CD14-positive monocyte (primary cell): Measurements from ENCODE around the gene NGFR. TPM values are rescaled to one million over a fixed set of nuclear protein-coding genes. Genes with fewer than 3 reads are reported as not detected.

ENCODE experiments used
- DNase-seq, 3 donors: peaks; one replicate each; pipeline ENCODE4 v3.0.0-alpha.2; 2011 to 2022
- H2AFZ ChIP-seq: 2 replicates; pipeline ENCODE4 v1.6.0; 2012; ENCODE audit warnings: mild to moderate bottlenecking, low read depth, low read length, inconsistent platforms; ENCODE audit not compliant: insufficient read depth, poor library complexity, severe bottlenecking
- H3K27ac ChIP-seq, 2 donors: 1 replicate in 1 of 2; 2 replicates in 1 of 2; pipeline ENCODE4 v1.5.1; 2012 to 2013; ENCODE audit warnings: low read length in 2 of 2, control low read depth in 1 of 2, inconsistent platforms in 1 of 2, low read depth in 1 of 2, mild to moderate bottlenecking in 1 of 2
- H3K27me3 ChIP-seq, 2 donors: one replicate each; pipeline versions ENCODE4 v1.6.0 to v1.6.1; 2011 to 2013; ENCODE audit warnings: low read length in 2 of 2; ENCODE audit not compliant: control insufficient read depth in 2 of 2, insufficient read depth in 2 of 2
- H3K36me3 ChIP-seq, 2 donors: replicated peaks in 1 of 2; 1 replicate in 1 of 2; 2 replicates in 1 of 2; pipeline versions ENCODE4 v1.5.1 to v1.6.1; 2012 to 2013; ENCODE audit warnings: low read length in 2 of 2, control low read depth in 1 of 2, inconsistent platforms in 1 of 2, mild to moderate bottlenecking in 1 of 2; ENCODE audit not compliant: insufficient read depth in 2 of 2, control insufficient read depth in 1 of 2
- H3K4me1 ChIP-seq, 2 donors: 1 replicate in 1 of 2; 2 replicates in 1 of 2; pipeline versions ENCODE4 v1.5.1 to v1.6.1; 2012 to 2013; ENCODE audit warnings: low read length in 2 of 2, control low read depth in 1 of 2, inconsistent platforms in 1 of 2, mild to moderate bottlenecking in 1 of 2, moderate library complexity in 1 of 2; ENCODE audit not compliant: insufficient read depth in 2 of 2, control insufficient read depth in 1 of 2
- H3K4me2 ChIP-seq: replicated peaks from 2 replicates; pipeline ENCODE3; 2012; ENCODE audit warnings: low read length, moderate library complexity, mild to moderate bottlenecking; ENCODE audit not compliant: poor library complexity, severe bottlenecking; ENCODE audit errors: extremely low read depth
- H3K4me3 ChIP-seq, 3 experiments: fragments of 200-600 bp in 1 of 3; sonication (generic) in 1 of 3; replicated peaks in 1 of 3; 1 replicate in 2 of 3; 2 replicates in 1 of 3; pipeline ENCODE4 v1.5.1; 2011 to 2013; ENCODE audit warnings: low read length in 3 of 3, mild to moderate bottlenecking in 3 of 3, control low read depth in 2 of 3, low read depth in 2 of 3, inconsistent platforms in 1 of 3, moderate library complexity in 1 of 3
- H3K79me2 ChIP-seq: 2 replicates; pipeline ENCODE4 v1.6.0; 2012; ENCODE audit warnings: mild to moderate bottlenecking, control low read depth, inconsistent platforms, low read length, moderate library complexity; ENCODE audit not compliant: insufficient read depth
- H3K9ac ChIP-seq: 2 replicates; pipeline ENCODE4 v1.6.0; 2017; ENCODE audit warnings: low read length, mild to moderate bottlenecking; ENCODE audit not compliant: insufficient read depth, poor library complexity, severe bottlenecking
- H3K9me3 ChIP-seq, 2 donors: replicated peaks in 1 of 2; 1 replicate in 1 of 2; 2 replicates in 1 of 2; pipeline versions ENCODE4 v1.5.1 to v1.6.1; 2012 to 2013; ENCODE audit warnings: low read length in 2 of 2, control low read depth in 1 of 2; ENCODE audit not compliant: control insufficient read depth in 1 of 2, insufficient read depth in 1 of 2
- H4K20me1 ChIP-seq: 2 replicates; pipeline ENCODE4 v1.6.0; 2012; ENCODE audit warnings: mild to moderate bottlenecking, low read length, control low read depth, moderate library complexity; ENCODE audit not compliant: insufficient read depth
- H3K27ac Mint-ChIP-seq, 7 donors: one replicate each; pipeline ENCODE4 v1.8.0; 2020; ENCODE audit warnings: mild to moderate bottlenecking in 7 of 7, mixed read lengths in 7 of 7, moderate library complexity in 6 of 7, inconsistent platforms in 2 of 7
- H3K27me3 Mint-ChIP-seq, 3 donors: one replicate each; pipeline ENCODE4 v1.8.0; 2021 to 2022; ENCODE audit warnings: low read depth in 3 of 3, mild to moderate bottlenecking in 3 of 3, mixed read lengths in 3 of 3, moderate library complexity in 3 of 3, inconsistent platforms in 1 of 3
- H3K36me3 Mint-ChIP-seq, 2 donors: one replicate each; pipeline ENCODE4 v1.8.0; 2020; ENCODE audit warnings: mixed read lengths in 2 of 2, inconsistent platforms in 1 of 2, mild to moderate bottlenecking in 1 of 2
- H3K4me1 Mint-ChIP-seq: one replicate; pipeline ENCODE4 v1.8.0; 2020; ENCODE audit warnings: mild to moderate bottlenecking, mixed read lengths
- H3K4me3 Mint-ChIP-seq, 2 donors: one replicate each; pipeline ENCODE4 v1.8.0; 2020; ENCODE audit warnings: mild to moderate bottlenecking in 2 of 2, mixed read lengths in 2 of 2, moderate library complexity in 1 of 2
- H3K9me3 Mint-ChIP-seq, 7 donors: one replicate each; pipeline ENCODE4 v1.8.0; 2020 to 2022; ENCODE audit warnings: mixed read lengths in 7 of 7, mild to moderate bottlenecking in 6 of 7, moderate library complexity in 6 of 7, inconsistent platforms in 2 of 7
- WGBS: methylation state at CpG from one replicate; pipeline ENCODE4 v1.1.5; 2013; ENCODE audit warnings: missing lambda C conversion rate; ENCODE audit not compliant: insufficient coverage; 5-methylcytosine and 5-hydroxymethylcytosine counted together
- intact Hi-C, 2 donors: fragments of 100-400 bp; cut with micrococcal nuclease; formaldehyde crosslinking; loops; one replicate each; pipeline versions ENCODE4 v1.15.0 to v1.15.1; 2023
- polyA plus RNA-seq, 3 donors: library from polyadenylated mRNA; depleted of rRNA in 1 of 3; unstranded in 2 of 3; stranded (reverse) in 1 of 3; fragments of 300-500 nt in 2 of 3; fragments of >200 nt in 1 of 3; fragmentation: Illumina TruSeq in 2 of 3; gene quantifications; 1 replicate in 2 of 3; 2 replicates in 1 of 3; pipeline ENCODE4 v1.2.3, GENCODE V29; 2012 to 2021
- TF ChIP-seq, protein P1 (sequence below): fragments of 200-600 bp; IDR thresholded peaks from one replicate; pipeline ENCODE4 v1.8.0; 2022; ENCODE audit warnings: antibody characterized with exemption, mild to moderate bottlenecking

NGFR gene
- polyA plus RNA-seq, 3 donors = 0.05 to 0.19 TPM; not detected in 1

DNA sequence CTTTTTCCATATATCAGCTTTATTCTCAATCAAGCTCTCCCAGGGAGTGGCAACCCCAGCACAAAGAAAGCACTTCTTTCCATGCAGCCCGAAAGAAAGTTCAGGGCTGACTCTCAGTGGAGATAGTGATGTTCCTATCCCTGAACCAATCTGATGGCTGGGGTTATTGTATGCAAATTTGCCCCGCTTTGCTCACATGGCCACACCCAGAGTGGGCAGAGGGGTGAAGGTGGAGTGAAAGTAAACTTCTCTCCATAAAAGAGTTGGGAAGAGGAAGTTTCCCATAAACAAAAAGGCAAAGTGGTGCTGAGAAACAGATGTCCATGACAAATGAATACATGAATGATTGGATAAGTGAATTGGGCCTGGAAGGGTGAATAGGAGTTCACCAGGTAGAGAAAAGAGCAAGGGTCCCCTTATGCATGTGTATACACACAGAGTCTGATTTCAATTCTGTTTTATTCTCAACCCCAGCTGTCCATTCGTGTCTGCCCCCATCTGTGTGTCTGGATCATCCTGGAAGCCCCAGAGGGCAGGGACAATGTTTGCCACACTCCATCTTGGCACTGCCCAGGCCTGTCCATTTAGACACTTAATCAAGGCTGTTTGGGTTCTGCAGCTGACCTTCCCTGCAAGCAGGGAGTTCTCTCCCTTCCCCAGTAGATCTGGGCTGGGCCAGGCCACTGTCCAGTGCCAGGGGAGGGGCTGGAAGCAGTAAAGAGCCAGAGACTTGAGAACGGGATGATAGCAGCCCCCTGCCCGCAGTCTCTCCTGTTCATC lies 14.1 kb upstream of the NGFR start:
- TF ChIP-seq, protein P1, sequence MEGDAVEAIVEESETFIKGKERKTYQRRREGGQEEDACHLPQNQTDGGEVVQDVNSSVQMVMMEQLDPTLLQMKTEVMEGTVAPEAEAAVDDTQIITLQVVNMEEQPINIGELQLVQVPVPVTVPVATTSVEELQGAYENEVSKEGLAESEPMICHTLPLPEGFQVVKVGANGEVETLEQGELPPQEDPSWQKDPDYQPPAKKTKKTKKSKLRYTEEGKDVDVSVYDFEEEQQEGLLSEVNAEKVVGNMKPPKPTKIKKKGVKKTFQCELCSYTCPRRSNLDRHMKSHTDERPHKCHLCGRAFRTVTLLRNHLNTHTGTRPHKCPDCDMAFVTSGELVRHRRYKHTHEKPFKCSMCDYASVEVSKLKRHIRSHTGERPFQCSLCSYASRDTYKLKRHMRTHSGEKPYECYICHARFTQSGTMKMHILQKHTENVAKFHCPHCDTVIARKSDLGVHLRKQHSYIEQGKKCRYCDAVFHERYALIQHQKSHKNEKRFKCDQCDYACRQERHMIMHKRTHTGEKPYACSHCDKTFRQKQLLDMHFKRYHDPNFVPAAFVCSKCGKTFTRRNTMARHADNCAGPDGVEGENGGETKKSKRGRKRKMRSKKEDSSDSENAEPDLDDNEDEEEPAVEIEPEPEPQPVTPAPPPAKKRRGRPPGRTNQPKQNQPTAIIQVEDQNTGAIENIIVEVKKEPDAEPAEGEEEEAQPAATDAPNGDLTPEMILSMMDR = no peak
- Histone ChIP-seq H3K4me3 (no peak overlapping the region), H3K27ac (no peak overlapping the region), H3K4me1 (peaks cover 9 to 29% of the 10 kb centered on the region in 2 donors), H3K9ac (no peak overlapping the region), H3K4me2 (no peak overlapping the region), H3K36me3 (no peaks in the 10 kb centered on the region), H3K9me3 (no peaks in the 10 kb centered on the region), H3K27me3 (peaks cover 0 to 24% of the 10 kb centered on the region in 2 donors), H4K20me1 (no peaks in the 10 kb centered on the region), H2AFZ (no peak overlapping the region), H3K79me2 (no peaks in the 10 kb centered on the region)
- H3K4me1 Mint-ChIP-seq = peaks cover 30% of the 10 kb centered on the region
- H3K27ac Mint-ChIP-seq = no peak overlapping the region
- peaks cover 0 to 5% (median under 1%) of the 10 kb centered on the region in 7 donors for H3K9me3 Mint-ChIP-seq
- H3K36me3 Mint-ChIP-seq = no peaks in the 10 kb centered on the region
- intact Hi-C loops = no loop called here
- 100% methylated on average over 1 of the region's 5 CpGs for WGBS
- peaks cover 33 to 73% (median 57%) of the 10 kb centered on the region in 3 donors for H3K27me3 Mint-ChIP-seq
- DNase-seq = no peak
- H3K4me3 Mint-ChIP-seq = no peak overlapping the region

GRCh38 chr17:49482144-49482817 lies 12.8 kb upstream of the NGFR start:
- Histone ChIP-seq H3K27ac (no peak overlapping the region), H3K4me1 (peaks cover 15 to 36% of the 10 kb centered on the region in 2 donors), H3K9me3 (no peaks in the 10 kb centered on the region), H2AFZ (no peak overlapping the region), H3K79me2 (no peaks in the 10 kb centered on the region), H3K27me3 (peaks cover 0 to 34% of the 10 kb centered on the region in 2 donors), H4K20me1 (no peaks in the 10 kb centered on the region), H3K4me2 (no peak overlapping the region), H3K9ac (no peak overlapping the region), H3K4me3 (no peak overlapping the region), H3K36me3 (no peaks in the 10 kb centered on the region)
- DNase-seq = peak in 1 of 3 donors; percentile 23
- peaks cover 0 to 2% (median 0%) of the 10 kb centered on the region in 7 donors for H3K9me3 Mint-ChIP-seq
- H3K27me3 Mint-ChIP-seq = peaks cover 33 to 74% (median 55%) of the 10 kb centered on the region in 3 donors
- no peaks in the 10 kb centered on the region for H3K36me3 Mint-ChIP-seq
- H3K4me1 Mint-ChIP-seq = peaks cover 36% of the 10 kb centered on the region
- intact Hi-C loops = no loop called here
- TF ChIP-seq, protein P1 = no peak
- H3K4me3 Mint-ChIP-seq = peak overlapping the region in 1 of 2 donors; percentile 40
- 100% methylated on average over 1 of the region's 3 CpGs for WGBS
- no peak overlapping the region for H3K27ac Mint-ChIP-seq
